GM19025 (cell line): Measurements from ENCODE around the gene PARVA.

Experiments used
- ATAC-seq: cut with Tn5 transposase; IDR thresholded peaks from one replicate; pipeline ENCODE4 v1.9.1; 2021; ENCODE audit warnings: mild to moderate bottlenecking, low read depth, moderate library complexity; ENCODE audit not compliant: unreplicated experiment

The PARVA gene

GRCh38 chr11:12577725-12578644 lies 200.6 kb downstream of the PARVA start:
- ATAC-seq = no peak

GRCh38 chr11:12581416-12581815 lies 204.0 kb downstream of the PARVA start:
- ATAC-seq = no peak

- no peak for ATAC-seq
These were observed 204.6 kb downstream of the PARVA start for GRCh38 chr11:12581923-12582322.
